Measurements from ENCODE around the gene PLEKHD1.
"Not testable (repeated sequence)": the region's sequence is repeated elsewhere in the genome, so short reads cannot be mapped to it uniquely, and the experiment has no call there.

The PLEKHD1 gene

GRCh38 chr14:69484444-69485314, at the start of gene PLEKHD1:
PLEKHD1 (plus strand) TSS chr14:69484728; CDS start chr14:69484966, 238 bp downstream.
- no peak for DNase-seq

GRCh38 chr14:69439521-69440270, 44.8 kb upstream of the PLEKHD1 start:
- no peak for DNase-seq

GRCh38 chr14:69441948-69442347, 42.6 kb upstream of the PLEKHD1 start:
- DNase-seq: no peak

- DNase-seq: no peak
These were observed 41.2 kb upstream of the PLEKHD1 start for GRCh38 chr14:69443296-69443805.

GRCh38 chr14:69449216-69449615, 35.3 kb upstream of the PLEKHD1 start:
- no peak for DNase-seq

- no peak for DNase-seq
These were observed 32.6 kb upstream of the PLEKHD1 start for GRCh38 chr14:69451941-69452340.

GRCh38 chr14:69458350-69458749, 26.2 kb upstream of the PLEKHD1 start:
- no peak for DNase-seq

GRCh38 chr14:69459122-69459521, 25.4 kb upstream of the PLEKHD1 start:
- DNase-seq: no peak

- DNase-seq: peak; percentile 65 to 67
These were observed 24.3 kb upstream of the PLEKHD1 start for GRCh38 chr14:69460093-69460701.

GRCh38 chr14:69464379-69464778, 20.1 kb upstream of the PLEKHD1 start:
- DNase-seq: no peak

GRCh38 chr14:69464829-69465228, 19.7 kb upstream of the PLEKHD1 start:
- no peak for DNase-seq

- DNase-seq: no peak
These were observed 15.6 kb upstream of the PLEKHD1 start for GRCh38 chr14:69468949-69469348.

- DNase-seq: no peak
These were observed 13.1 kb upstream of the PLEKHD1 start for GRCh38 chr14:69471436-69471835.

- no peak for DNase-seq
These were observed 12.6 kb upstream of the PLEKHD1 start for GRCh38 chr14:69471916-69472315.

GRCh38 chr14:69473260-69473659, 11.3 kb upstream of the PLEKHD1 start:
- DNase-seq: no peak

GRCh38 chr14:69473946-69474345, 10.6 kb upstream of the PLEKHD1 start:
- no peak for DNase-seq

- DNase-seq: peak in 1 of 2 donors; percentile 2
These were observed 9.2 kb upstream of the PLEKHD1 start for GRCh38 chr14:69475194-69475818.

GRCh38 chr14:69476824-69477450, 7.6 kb upstream of the PLEKHD1 start:
- DNase-seq: not testable (repeated sequence)

GRCh38 chr14:69478055-69478454, 6.5 kb upstream of the PLEKHD1 start:
- not testable (repeated sequence) for DNase-seq

- no peak for DNase-seq
These were observed 4.8 kb upstream of the PLEKHD1 start for GRCh38 chr14:69479696-69480095.

GRCh38 chr14:69480136-69480535, 4.4 kb upstream of the PLEKHD1 start:
- no peak for DNase-seq

Measured in CD4-positive, alpha-beta T cell treated with Interleukin-4 for 1 hour (primary cell).